ENCODE data around the gene CA14. TPM values are rescaled to one million over a fixed set of nuclear protein-coding genes. Genes with fewer than 3 reads are reported as not detected.
A peak's percentile ranks its signal among the peaks of the same experiment; 100 is the strongest.

Gene CA14
- total and polyA plus RNA-seq, 9 of the 15 experiments (the other 6 are each of a cell fraction or from before 2014, with no cell fraction given): 0.13 to 0.57 (median 0.26) TPM; not detected in 1

- TF ChIP-seq E2F1 (CRISPR knock-in tag; IDR thresholded peaks at IDR 0.05) (no peak), MTA1 (IDR thresholded peaks at IDR 0.05; ENCODE audit: borderline replicate concordance) (peak; percentile 97), ZBTB34 (CRISPR knock-in tag; IDR thresholded peaks at IDR 0.05) (no peak), TAF7 (tag; IDR thresholded peaks at IDR 0.05) (no peak; the same call in 1 of the 2 replicates), RBM17 (IDR thresholded peaks at IDR 0.05; ENCODE audit: borderline replicate concordance, low read depth, low read length) (no peak), E2F3 (CRISPR knock-in tag; IDR thresholded peaks at IDR 0.05) (no peak), TARDBP (IDR thresholded peaks at IDR 0.05) (no peak), HMGN3 (IDR thresholded peaks at IDR 0.05; ENCODE audit: borderline replicate concordance, extremely low read depth, insufficient read length, low read depth, low read length) (no peak), EHMT2 (IDR thresholded peaks at IDR 0.05) (no peak), ETV6 (IDR thresholded peaks at IDR 0.05; ENCODE audit: borderline replicate concordance in 1 of 2, low read depth in 2 of 2, low read length in 1 of 2) (no peak), ETV6 (CRISPR knock-in tag; IDR thresholded peaks at IDR 0.05; ENCODE audit: borderline replicate concordance) (no peak), ZNF280A (IDR thresholded peaks at IDR 0.05; ENCODE audit: low read depth, partially characterized antibody) (no peak), ZNF277 (CRISPR knock-in tag; IDR thresholded peaks at IDR 0.05; ENCODE audit: borderline replicate concordance) (no peak), NFYB (IDR thresholded peaks at IDR 0.05; ENCODE audit: extremely low read depth, insufficient read length) (no peak), ZNF41 (CRISPR knock-in tag; conservative IDR thresholded peaks at IDR 0.05) (no peak), CAMTA2 (CRISPR knock-in tag; conservative IDR thresholded peaks at IDR 0.05) (no peak), ZNF143 (CRISPR knock-in tag; IDR thresholded peaks at IDR 0.05) (no peak), ZNF668 (CRISPR knock-in tag; IDR thresholded peaks at IDR 0.05) (no peak), IRF2 (CRISPR knock-in tag; IDR thresholded peaks at IDR 0.05) (no peak), RUNX1 (IDR thresholded peaks at IDR 0.05; ENCODE audit: low read depth) (no peak), FOXA1 (IDR thresholded peaks at IDR 0.05; ENCODE audit: borderline replicate concordance) (no peak), PHF21A (IDR thresholded peaks at IDR 0.05; ENCODE audit: borderline replicate concordance, low read depth) (no peak), TCF7 (IDR thresholded peaks at IDR 0.05; ENCODE audit: borderline replicate concordance) (no peak), MAFG (tag; conservative IDR thresholded peaks at IDR 0.05) (peak; percentile 59)
Observed at GRCh38 chr1:150293433-150294253, 36.1 kb downstream of the CA14 start, which contains the start of gene MRPS21 (continued).

All from K562 (cell line).